HG03064 (cell line): ENCODE results near the gene KCNK7.
"Not testable (repeated sequence)": the region's sequence is repeated elsewhere in the genome, so short reads cannot be mapped to it uniquely, and the experiment has no call there.

Experiments used
- ATAC-seq: cut with Tn5 transposase; IDR thresholded peaks from one replicate; pipeline ENCODE4 v1.9.1; 2021; ENCODE audit warnings: low read depth; ENCODE audit not compliant: unreplicated experiment

The KCNK7 gene

GRCh38 chr11:65595543-65596281 lies at the start of gene KCNK7:
Gene KCNK7, minus strand, starts transcription at chr11:65595800. Its CDS starts 28 bp downstream, at chr11:65595772.
- no peak for ATAC-seq

DNA sequence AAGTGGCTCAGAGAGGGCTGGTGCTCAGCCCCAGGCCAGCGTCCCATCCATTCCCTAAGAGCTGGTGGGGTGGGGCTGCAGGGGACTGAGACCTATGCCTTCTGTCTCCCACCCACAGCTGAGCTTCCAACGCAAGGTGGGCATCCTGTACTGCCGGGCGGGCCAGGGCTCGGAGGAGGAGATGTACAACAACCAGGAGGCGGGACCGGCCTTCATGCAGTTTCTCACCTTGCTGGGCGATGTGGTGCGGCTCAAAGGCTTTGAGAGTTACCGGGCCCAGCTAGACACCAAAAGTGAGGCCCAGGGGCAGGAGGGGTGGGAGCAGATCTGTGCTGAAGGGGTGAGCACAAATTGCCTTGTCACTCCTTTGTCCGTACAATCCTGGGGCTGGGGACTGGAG lies 49.2 kb upstream of the KCNK7 start:
- ATAC-seq, result no peak

DNA sequence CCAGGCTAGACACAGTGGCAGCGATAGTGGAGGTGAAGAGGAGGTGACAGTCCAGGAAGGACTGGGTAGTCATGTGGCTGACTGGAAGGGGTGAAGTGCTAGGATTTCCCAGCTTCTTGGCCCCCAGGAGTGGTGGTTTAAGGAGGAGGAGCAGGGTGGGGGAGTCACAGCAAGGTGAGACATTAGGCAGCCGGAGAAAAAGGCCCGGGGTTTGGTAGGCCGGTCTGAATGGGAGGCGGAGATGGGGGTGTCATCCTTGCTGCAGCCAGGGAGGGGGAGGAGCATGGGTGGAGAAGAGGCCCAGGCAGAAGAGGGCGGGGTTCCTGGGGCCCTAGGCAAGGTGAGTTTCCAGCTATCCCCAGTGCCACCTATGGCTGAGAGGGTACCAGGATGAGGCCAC lies 48.4 kb upstream of the KCNK7 start:
- no peak for ATAC-seq

- no peak for ATAC-seq
Measured at GRCh38 chr11:65642014-65642671, 46.5 kb upstream of the KCNK7 start.

GRCh38 chr11:65641297-65642013 lies 45.9 kb upstream of the KCNK7 start:
- no peak for ATAC-seq

DNA sequence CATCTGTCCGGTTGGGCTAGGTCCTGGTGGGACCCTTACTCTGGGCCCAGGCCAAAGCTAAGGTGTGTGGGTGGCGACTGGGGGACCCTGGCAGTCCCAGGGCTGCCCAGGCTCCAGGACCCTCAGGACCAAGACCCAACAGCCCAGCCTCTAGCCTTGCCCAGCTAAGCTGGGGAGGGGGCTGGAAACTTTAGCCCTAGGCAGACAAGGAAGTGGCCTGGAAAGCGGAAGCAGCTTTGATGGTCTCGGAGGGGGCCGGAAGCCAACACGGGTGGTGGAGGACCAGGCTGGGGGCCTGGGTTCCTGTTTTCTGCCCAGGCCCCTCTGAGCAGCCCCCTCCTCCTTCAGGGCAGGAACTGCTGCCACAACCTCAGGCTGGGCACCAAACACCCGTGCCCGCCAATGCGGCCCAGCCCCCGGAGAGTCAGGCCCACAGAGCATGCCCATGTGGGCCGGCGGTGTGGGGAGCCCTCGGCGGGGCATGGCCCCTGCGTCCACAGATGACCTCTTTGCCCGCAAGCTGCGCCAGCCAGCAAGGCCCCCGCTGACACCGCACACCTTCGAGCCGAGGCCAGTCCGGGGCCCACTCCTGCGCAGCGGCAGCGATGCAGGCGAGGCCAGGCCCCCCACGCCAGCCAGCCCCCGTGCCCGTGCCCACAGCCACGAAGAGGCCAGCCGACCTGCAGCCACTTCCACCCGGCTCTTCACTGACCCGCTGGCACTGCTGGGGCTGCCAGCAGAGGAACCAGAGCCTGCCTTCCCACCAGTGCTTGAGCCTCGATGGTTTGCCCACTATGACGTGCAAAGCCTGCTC lies 45.1 kb upstream of the KCNK7 start:
- ATAC-seq, result no peak

- no peak for ATAC-seq
Measured at GRCh38 chr11:65639623-65640482, 44.3 kb upstream of the KCNK7 start.

DNA sequence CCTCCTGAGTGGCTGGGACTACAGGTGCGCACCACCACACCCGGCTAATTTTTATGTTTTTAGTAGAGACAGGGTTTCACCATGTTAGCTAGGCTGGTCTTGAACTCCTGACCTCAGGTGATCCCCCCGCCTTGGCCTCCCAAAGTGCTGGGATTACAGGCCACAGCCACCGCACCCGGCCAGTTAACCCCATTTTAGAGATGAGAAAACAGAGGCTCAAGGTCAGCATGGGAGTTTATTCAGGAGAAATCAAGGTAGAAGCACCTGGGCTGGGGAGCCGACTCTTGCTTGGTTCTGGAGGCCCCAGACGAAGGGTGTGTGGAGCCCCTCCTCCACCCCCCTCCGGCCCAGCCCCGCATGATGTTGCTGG lies 43.6 kb upstream of the KCNK7 start:
- not testable (repeated sequence) for ATAC-seq

GRCh38 chr11:65637794-65638419 lies 42.3 kb upstream of the KCNK7 start, which contains the start of gene SIPA1:
Gene SIPA1, plus strand, starts transcription at chr11:65638101. Its CDS starts 2,821 bp downstream, at chr11:65640922.
- ATAC-seq, result peak; percentile 31

DNA sequence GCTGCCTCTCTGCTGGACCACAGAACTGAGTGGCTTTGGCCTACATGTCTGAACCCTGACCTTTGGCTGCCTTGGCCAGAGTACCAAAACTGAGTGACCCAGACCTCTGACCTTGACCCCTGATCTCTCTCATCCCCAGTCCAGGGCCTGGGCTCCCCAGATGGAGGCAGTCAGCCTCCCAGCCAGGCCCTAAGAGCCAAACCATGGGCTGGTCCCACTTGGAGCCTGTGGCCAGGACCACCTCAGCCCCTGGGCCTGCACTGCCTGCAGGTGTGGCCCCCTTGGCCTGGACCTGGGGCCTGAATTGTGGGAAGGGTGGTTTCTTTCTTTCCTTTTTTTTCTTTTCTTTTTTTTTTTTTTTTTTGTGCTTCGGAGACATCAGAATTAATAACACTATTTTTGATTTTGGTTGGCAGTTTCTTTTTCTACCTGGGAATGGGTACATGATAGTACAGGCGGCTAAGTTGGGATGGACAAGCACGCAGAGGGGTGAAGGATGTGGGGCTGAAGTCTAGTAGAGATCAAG lies 41.5 kb upstream of the KCNK7 start:
- ATAC-seq, result no peak

DNA sequence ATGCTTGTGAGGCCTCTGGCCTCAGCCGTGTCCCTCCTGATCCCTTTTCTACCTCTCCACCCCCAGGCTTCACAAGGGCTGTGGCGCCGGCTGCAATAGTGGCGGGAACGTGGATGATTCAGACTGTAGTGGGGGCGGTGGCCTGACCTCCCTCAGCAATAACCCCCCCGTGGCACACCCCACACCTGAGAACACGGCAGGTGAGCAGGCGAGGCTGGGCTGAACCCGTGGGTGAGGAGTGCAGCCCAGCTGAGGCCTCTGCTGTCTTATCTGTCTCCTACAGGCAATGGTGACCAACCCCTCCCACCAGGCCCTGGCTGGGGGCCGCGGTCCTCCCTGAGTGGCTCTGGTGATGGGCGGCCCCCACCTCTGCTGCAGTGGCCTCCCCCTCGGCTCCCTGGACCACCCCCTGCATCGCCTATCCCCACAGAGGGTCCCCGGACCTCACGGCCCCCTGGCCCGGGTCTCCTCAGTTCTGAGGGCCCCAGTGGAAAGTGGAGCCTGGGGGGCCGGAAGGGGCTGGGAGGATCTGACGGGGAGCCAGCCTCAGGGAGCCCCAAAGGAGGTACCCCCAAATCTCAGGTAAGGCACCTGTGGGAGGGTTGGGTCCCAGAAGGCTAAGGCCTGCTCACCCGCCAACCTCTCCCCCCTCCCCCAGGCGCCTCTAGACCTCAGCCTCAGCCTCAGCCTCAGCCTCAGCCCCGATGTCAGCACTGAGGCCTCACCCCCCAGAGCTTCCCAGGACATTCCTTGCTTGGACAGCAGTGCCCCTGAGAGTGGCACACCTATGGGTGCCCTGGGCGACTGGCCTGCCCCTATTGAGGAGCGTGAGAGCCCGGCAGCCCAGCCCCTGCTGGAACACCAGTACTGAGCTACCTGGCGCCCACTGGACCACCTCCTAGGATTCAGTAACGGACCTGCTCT lies 40.8 kb upstream of the KCNK7 start:
- ATAC-seq, result no peak

GRCh38 chr11:65634905-65635731 lies 39.5 kb upstream of the KCNK7 start:
- ATAC-seq, result no peak

- no peak for ATAC-seq
Measured at GRCh38 chr11:65634440-65634839, 38.8 kb upstream of the KCNK7 start.

DNA sequence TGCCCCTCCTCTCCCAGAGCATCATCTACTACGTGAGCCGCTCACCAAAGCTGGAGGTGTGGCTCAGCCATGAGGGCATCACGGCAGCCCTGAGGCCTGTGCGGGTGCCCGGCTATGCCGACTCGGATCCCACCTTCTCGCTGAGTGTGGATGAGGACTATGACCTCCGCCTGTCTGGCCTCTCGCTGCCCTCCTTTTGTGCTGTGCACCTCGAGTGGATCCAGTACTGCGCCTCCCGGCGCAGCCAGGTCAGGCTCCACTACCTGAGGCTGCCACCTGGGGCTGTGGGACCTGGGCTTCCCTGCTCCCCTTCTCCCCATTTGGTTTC lies 38.5 kb upstream of the KCNK7 start:
- ATAC-seq, result no peak

DNA sequence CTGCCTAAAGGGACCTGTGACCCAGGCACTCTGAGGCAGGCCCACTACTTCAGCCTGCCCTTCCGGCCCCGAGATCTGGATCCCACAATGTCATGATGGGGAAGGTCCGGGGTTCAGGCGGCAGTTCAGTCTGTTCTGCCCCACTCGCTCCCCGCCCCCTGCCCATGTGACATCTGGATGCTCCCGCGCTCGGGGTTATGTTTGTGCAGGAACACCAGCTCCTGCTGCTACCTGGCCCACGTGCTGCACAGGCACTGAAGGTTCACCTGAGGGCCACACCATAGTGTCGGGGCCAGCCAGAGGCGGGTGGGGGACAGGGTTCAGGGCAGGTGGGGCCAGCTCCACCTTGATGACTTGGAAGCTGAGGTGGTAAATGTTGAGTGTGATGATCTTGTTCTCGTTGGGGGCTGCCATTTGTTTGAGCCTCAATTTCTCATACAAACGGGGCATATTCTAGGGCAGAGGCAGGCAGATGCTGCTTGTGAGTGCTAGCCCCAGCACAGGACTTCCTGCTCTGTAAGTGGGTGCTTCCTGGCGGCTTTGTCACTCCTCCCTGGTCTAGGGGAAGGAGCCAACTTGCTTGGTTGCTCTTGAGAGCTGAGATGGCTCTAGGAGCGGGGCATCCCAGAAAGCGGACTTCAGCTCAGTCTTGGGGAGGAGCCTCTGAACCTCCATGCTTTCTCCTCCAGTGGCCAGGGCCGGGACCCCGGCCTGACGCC lies 37.9 kb upstream of the KCNK7 start:
- no peak for ATAC-seq

- ATAC-seq, result no peak
Measured at GRCh38 chr11:65630215-65630614, 34.6 kb upstream of the KCNK7 start.

DNA sequence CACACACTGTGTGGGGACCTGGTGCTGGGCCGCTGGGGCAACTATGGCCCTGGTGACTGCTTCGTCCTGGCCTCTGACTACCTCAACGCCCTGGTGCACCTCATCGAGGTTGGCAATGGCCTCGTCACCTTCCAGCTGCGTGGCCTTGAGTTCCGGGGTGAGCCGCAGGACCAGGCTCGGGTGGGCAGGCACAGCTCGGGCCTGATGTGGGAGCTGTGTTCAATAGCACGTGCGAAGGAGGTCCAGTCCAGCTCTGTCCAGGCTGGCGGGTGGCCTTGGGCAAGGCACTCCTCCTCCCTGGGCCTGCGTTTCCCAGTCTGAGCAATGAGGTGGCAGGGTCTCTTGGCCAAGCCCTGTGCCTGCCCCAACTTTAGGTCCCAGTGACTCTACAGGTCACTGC lies 34.0 kb upstream of the KCNK7 start:
- ATAC-seq, result no peak
